NCI-H446 treated with DMSO at 0.1 percent for 48 hours (cell line): ENCODE results near the gene GET4.
"Not testable (repeated sequence)": the region's sequence is repeated elsewhere in the genome, so short reads cannot be mapped to it uniquely, and the experiment has no call there.

Source experiments
- DNase-seq: peaks from one replicate; lab custom pipeline; 2025; lab: John Stamatoyannopoulos, UW

GET4 gene

DNA sequence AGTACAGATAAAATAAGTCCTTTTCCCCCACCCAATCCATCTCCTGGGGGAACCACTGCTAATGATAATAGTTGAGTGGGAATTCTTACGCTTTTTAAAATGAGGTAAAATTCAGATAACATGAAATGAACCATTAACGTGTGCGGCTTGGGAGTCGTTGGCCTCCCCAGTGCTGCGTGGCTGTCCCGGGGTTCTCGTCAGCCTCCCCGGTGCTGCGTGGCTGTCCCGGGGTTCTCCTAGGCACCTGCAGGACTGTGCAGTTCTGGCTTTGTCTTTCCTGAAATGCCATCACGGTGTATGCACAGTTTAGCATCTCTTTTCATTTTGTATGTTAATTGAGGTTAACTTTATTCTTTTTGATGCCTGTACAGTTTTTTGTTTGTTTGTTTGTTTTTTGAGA, 30.6 kb upstream of the GET4 start:
- DNase-seq: no peak

DNA sequence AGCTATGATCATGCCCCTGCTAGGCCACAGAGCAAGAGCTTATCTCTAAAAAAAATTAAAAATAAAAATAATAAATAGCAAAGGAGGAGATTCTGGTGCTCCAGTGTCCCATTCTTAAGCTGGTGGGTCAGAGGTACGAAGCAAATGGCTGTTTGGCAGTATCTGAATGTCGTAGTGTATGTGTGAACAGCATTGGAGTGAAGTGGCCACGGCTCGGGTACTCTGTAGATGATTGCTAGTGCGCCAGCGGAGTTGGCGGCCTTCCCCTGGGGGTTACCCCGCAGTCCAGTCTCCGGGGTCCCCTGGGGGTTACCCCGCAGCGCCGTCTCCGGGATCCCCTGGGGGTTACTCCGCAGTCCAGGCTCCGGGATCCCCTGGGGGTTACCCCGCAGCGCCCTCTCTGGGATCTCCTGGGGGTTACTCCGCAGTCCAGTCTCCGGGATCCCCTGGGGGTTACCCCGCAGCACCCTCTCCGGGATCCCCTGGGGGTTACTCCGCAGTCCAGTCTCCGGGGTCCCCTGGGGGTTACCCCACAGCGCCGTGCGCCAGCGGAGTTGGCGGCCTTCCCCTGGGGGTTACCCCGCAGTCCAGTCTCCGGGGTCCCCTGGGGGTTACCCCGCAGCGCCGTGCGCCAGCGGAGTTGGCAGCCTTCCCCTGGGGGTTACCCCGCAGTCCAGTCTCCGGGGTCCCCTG, 29.2 kb upstream of the GET4 start:
- DNase-seq: not testable (repeated sequence)

DNA sequence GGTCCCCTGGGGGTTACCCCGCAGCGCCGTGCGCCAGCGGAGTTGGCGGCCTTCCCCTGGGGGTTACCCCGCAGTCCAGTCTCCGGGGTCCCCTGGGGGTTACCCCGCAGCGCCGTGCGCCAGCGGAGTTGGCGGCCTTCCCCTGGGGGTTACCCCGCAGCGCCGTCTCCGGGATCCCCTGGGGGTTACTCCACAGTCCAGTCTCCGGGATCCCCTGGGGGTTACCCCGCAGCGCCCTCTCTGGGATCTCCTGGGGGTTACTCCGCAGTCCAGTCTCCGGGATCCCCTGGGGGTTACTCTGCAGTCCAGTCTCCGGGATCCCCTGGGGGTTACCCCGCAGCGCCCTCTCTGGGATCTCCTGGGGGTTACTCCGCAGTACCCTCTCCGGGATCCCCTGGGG, 28.6 kb upstream of the GET4 start:
- DNase-seq: not testable (repeated sequence)

DNA sequence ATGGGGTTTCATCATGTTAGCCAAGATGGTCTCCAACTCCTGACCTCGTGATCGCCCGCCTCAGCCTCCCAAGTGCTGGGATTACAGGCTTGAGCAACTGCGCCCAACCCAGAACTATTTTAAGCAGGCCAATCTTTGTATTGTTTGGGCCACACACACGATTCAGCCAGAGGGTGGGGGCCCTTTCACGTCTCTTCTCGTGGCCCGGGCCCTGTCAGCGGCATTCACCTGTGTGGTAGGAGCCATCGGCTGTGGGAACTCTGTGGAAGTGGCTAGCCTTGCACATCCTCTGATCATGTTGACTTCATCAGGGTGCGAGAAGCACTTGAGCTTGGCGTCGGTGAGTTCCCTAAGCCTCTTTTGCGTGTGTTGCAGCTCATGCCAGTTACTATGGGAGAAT, 27.2 kb upstream of the GET4 start:
- DNase-seq: no peak

DNA sequence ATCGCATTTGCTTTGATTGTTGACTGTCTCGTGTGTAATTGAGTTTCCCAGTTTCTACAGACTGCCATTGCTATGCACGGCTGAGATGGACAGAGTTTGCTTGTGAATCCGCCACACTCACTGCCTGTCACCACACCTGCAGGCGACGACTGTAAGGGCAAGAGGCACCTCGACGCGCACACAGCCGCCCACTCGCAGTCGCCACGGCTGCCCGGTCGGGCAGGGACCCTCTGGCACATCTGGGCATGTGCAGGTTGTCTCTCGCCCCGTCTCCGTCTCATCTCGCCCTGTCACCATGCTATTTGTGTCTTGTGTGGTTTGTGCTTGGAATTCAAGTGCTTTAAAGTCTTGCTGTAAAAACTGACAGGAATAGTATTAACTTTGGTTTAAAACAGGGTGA, 26.6 kb upstream of the GET4 start:
- DNase-seq: no peak

DNA sequence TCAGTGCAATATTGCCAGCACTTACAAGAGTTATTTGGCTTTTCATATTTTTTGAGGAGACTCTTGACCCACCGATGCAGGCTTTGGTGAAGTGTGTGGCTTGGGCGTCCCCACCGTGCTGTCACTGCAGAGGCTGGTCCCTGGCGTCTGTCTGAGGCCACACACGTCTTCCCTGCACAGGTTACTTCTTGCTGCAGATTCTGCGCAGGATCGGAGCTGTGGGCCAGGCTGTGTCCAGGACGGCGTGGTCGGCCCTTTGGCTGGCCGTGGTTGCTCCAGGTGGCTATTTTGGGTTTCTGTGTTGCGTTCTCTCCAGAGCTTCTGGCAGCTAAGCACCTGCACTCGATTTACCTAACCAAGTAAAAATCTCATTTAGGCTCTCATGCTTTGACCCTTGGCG, 25.1 kb upstream of the GET4 start:
- DNase-seq: no peak

DNA sequence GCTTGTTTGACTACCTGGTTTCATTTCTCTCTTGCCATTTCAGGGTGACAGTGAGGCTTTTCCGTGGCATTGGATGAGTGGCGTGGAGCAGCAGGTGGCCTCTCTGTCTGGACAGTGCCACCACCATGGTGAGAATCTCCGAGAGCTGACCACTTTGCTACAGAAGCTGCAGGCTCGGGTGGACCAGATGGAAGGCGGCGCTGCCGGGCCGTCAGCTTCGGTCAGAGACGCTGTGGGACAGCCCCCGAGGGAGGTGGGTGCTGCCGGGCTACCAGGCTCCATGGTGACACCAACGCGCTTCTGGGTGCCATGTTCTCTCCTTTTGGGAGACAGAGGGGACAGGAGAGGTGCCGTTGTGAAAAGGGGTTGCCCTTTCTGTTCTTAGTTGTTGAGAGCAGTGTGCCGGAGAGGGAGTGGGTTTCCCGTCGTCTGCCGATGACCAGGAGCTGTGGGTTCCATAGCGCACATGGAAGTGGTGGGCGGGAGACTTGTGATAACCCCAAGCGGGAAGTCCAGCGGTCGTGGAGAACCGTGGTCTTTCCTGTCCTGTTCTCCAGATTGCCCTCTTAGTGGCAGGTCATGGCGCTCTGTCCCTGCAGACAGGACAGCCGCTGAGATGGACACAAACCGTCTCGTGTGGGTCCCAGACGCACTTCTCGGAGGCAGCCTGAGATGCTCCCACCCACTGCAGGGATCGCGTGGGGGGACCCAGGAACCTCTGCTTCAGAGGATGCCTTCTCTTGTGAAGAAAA, 22.8 kb upstream of the GET4 start:
- no peak for DNase-seq

DNA sequence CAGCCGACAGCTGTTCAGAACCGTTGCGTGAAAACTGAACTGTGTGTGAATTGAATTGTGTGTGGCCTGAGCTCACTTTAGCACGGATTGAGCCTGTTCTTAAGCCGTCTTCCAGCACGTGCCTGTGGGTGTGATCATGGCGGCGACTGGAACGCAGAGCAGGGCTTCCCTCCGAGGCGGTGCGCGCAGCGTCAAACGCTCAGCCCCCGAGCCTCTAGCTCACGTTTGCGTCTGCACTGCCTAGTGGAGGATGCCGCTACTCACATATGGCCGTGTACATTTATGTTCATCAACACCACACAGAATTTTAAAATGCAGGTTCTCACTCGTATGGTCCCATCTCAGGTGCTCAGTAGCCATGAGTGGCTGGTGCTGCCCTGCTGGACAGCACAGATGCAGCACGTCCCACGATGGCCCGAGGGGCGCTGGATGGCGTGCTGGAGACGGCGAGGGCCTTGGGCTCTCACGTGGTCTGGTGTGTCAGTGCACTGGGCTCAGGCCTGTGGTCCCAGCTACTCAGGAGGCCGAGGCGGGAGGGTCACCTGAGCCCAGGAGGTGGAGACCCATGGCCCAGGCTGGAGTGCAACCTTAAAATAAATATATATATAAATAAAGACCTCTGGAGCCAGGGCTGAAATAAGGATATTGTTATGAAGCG, 22.1 kb upstream of the GET4 start:
- DNase-seq: no peak

DNA sequence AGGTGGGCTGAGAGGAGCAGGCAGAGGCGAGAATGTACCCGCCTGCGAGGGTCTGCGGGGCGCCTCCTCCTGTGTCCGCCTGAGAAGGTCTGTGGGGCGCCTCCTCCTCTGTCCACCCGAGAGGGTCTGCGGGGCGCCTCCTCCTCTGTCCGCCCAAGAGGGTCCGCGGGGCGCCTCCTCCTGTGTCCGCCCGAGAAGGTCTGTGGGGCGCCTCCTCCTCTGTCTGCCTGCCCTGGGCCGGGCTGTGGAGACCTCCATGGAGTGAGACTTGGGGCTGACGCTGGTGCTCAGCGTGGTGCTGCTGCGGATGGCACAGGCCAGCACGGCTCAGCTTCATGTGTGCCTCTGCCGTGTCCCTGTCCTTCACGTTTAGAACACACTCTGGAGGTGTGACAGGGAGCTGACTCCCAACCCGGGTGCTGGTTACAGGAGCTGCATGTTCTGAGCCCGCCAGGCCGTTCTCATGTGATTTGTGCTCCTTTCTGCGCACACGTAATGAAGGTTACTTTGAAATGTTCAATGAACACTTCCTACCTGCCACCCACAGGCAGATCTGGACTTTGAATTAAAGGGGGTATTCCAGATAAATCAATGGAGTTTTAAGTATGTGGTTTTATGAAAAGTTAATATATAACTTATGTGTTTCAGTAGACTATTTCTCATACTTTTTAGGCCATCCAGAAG, 20.5 kb upstream of the GET4 start:
- DNase-seq: no peak

DNA sequence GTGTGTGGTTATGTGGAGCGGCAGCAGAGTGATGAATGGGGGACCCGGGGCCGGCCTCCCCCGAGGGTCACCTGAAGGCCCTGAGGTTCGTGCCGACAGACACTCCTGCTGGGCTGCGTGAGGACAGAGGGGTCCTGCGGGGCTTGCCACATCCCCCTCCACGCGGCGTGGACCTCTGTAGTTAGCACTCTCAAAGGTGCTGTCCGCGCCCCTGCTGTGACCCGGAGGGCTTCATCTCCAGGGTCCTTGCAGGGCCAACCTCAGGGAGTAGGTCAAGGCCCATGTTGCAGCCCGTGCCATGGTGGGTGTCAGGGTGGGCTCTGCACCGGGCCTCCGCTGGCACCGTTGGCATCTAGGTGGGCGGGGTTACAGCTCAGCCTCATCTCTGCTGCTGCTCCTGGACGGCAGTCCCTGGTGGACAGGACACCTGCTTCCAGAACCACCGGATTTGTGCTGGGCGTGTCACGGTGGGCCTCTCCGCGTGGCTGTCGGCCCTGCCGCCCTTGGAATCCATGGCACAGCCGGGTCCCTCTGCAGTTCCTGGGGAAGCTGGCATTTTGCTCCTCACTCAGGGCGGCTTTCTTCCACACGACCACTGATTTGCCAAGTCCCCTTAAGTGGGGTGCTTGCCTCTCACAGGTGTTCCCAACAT, 19.8 kb upstream of the GET4 start:
- no peak for DNase-seq

DNA sequence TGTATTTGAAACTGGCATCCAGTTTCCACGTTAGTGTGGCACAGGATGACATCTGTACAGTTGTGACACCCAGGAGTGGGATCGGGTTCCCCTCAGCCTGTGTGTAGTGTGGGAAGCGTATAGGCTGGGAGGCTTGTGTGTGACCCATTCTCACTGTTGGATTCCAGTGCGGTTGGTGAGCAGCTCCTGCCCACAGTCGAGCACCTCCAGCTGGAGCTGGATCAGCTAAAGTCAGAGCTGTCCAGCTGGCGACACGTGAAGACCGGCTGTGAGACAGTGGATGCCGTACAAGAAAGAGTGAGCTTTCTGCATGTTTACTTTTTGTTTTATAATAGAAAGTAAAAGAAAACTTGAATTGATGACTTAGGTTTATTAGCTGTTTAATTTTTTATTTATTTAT, 18.7 kb upstream of the GET4 start:
- DNase-seq: no peak

DNA sequence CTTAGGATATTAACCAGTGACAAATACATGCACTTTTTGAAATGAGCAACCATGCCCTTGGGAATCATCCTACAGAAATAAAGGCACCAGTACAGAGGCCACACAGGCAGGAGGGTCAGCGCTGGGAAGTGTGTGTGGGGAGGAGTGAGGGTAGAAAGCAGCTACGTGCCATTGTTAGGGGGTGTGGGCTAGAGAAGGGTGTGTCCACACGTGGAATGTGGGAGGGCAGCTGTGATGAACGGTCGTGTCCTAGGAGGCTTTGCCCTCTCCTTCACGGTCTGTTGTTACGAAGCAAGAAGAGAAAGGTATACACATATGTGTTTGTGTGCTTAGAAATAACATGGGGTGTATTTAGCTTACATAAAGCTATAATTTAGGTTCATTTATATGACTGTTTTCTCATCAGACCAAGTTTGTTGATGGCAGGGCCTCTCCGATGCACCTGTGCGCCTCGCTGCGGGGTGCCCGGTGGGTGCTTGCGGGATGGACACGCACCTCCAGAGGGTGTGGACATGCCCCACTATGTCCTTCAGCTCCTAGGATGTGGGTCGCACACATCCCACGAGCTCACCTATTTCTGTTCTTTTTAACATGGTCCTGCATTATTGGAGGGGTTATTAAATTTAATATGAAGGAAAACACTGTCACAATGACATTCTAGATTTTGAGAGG, 16.9 kb upstream of the GET4 start:
- DNase-seq: no peak

DNA sequence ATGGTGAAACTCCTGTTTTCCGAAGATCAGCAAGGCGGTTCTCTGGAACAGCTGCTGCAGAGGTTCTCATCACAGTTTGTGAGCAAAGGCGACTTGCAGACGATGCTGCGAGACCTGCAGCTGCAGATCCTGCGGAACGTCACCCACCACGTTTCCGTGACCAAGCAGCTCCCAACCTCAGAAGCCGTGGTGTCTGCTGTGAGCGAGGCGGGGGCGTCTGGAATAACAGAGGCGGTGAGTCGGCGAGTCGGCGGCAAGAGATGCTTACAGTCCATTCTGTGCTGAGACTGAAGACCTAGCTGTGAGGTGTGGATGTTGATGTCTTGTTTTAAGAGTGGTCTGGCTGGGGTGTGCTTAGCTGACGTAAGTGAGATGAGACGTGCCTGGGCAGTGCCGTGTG, 16.2 kb upstream of the GET4 start:
- DNase-seq: no peak

DNA sequence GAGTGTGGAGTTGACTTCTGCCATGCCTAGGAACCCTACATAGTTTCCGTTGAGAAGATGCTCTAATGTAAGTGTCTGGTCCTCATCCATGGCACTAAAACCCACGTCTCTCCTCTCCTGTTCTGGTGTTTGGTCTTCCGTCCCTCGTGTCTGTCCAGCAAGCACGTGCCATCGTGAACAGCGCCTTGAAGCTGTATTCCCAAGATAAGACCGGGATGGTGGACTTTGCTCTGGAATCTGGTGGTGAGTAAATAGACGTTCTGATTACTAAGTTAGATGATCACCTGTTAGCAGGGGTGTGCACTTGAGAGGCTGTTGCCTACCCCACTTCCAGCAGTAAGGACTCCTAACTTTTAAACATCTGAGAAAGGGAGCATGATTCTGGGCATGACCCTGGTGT, 15.1 kb upstream of the GET4 start:
- DNase-seq: no peak

DNA sequence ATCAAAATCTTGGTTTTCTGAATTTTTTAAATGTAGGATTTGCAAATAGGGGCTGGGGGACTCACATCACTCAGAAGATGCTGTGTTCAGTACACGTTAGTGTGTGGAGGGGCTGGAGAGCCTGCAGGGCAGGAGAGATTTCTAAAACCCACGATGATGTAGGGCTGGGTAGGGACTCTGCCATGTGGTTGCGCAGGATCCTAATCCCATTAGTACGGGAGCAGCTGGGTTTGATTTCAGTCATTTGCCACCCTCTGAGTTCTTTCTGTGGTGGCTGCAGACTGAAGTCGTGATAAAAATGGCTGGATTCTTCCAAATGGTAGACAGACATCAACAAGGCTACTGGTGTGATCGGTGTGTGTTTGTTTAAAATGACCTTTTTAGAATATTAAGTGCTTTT, 14.2 kb upstream of the GET4 start:
- no peak for DNase-seq

DNA sequence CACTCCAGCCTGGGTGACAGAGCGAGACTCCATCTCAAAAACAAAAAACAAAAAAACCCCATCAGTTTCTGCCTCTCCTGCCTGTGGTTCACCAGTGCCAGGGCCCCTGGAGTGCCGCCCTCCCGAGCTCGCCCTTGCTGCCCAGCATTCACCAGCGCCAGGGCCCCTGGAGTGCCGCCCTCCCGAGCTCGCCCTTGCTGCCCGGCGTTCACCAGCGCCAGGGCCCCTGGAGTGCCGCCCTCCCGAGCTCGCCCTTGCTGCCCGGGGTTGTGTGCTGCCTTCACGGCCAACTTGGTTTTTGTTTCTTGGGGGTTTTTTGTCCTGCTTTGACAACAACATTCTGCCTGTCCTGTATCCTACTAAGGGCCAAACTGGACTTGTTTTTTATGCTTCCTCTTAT, 13.2 kb upstream of the GET4 start:
- no peak for DNase-seq

DNA sequence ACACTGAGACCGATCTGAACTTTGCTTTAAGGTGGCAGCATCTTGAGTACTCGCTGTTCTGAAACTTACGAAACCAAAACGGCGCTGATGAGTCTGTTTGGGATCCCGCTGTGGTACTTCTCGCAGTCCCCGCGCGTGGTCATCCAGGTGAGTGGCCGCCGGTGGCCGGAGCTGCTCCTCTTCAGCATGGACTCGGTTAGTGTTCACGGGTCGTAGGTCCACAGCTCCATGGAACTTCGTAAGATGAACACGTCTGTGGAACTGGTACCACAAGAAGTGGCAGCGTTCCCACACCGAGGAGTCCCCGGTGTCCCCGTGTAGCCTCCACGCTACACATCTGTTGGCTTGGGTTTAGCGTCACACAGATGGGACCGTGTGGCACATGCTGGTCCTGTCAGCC, 10.4 kb upstream of the GET4 start:
- no peak for DNase-seq

DNA sequence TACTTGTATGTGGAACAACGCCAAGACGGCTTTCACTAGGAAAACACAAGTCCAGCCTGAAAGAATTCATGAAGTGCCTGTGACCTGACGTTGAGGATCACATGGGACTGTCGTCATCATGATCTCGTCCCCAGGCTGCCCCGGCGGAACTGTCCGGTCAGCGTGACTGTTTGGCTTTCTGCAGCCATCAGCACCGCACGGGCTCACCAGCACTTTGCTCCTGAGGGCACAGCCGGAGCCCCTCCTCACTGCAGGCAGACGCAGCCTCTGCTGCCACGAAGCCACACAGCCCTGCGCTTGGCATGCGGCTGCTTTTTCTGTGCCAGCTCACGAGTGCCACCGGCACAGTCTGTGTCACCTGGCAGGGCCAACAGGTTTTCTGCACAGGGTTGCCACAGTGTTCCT, 9.4 kb upstream of the GET4 start:
- no peak for DNase-seq

DNA sequence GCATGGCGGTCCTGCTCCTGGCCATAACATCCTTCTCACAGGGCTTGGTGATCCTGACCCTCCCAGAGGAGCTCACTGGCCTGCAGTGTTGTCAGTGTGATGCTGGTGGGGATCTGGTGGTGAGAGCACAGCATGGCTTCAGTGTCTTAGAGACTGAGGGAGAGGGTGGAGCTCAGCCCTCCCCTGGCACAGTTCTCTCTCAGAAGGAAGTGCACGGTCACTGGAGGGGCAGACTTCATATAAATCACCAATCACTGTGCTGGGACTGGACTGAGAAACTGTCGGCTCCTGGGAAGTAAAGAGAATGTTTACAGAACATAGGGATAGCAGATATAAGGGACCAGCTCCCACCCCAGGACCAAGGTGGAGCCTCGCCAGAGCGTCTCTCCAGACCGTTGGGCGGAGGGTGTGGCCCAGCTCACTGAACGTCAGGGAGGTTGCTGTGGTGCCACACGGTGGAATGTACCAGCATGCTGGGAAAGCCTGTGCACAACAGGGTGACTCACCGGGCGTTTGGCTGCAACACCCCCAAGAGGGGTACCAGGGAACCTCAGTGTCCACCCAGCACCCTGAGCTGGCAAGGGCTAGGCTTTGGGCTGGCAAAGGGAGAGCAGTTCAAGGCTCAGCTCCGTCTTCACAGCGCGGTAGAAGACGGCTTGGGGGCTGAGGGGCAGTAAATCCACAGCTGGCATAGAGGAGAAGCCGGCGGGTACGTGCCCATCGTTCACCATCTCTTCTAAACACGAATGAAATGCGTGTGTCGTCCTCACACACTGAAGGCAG, 8.8 kb upstream of the GET4 start:
- no peak for DNase-seq

DNA sequence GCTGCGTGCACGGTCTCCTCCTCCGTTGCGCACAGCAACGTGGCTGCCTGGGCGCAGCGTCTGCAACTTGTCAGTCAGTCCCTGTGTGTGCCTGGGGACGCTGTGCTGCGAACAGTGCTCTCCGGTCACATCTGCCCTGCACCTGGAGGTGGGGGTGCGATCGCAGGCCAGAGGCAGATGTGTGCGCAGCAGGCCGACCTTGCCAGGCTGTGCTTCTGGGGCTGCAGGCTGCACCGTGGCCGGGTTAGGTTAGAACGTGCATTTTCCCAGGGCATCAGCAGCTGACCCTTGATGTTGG, 8.2 kb upstream of the GET4 start:
- DNase-seq: no peak

DNA sequence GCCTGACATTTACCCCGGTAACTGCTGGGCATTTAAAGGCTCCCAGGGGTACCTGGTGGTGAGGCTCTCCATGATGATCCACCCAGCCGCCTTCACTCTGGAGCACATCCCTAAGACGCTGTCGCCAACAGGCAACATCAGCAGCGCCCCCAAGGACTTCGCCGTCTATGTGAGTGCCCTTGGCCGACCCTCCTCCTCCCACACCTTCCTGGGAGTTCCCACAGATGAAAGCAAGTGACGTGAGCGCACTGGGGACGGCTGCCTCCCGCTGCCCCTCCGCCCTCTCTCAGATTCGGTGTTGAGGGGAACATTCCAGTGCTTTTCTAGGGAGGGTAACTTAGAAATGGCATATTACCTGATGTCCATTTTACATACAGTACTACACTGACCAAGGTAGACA, 7.0 kb upstream of the GET4 start:
- DNase-seq: no peak
